HG03565 (cell line): ENCODE results near the gene SH3PXD2A.

Source experiments
- ATAC-seq: cut with Tn5 transposase; IDR thresholded peaks from one replicate; pipeline ENCODE4 v1.9.1; 2021; ENCODE audit warnings: mild to moderate bottlenecking, moderate library complexity; ENCODE audit not compliant: unreplicated experiment

Gene SH3PXD2A

GRCh38 chr10:103653581-103654037, 201.8 kb downstream of the SH3PXD2A start:
- ATAC-seq = no peak

- ATAC-seq = no peak
Observed at GRCh38 chr10:103652599-103653281, 202.6 kb downstream of the SH3PXD2A start.

GRCh38 chr10:103651783-103652476, 203.4 kb downstream of the SH3PXD2A start:
- ATAC-seq = no peak

GRCh38 chr10:103651333-103651732, 204.0 kb downstream of the SH3PXD2A start:
- ATAC-seq = no peak

- no peak for ATAC-seq
Observed at GRCh38 chr10:103649654-103650423, 205.5 kb downstream of the SH3PXD2A start.

GRCh38 chr10:103648636-103649532, 206.5 kb downstream of the SH3PXD2A start:
- ATAC-seq = no peak

GRCh38 chr10:103648251-103648635, 207.1 kb downstream of the SH3PXD2A start:
- ATAC-seq = no peak

- no peak for ATAC-seq
Observed at GRCh38 chr10:103646304-103646703, 209.1 kb downstream of the SH3PXD2A start.

- ATAC-seq = no peak
Observed at GRCh38 chr10:103645141-103646054, 210.0 kb downstream of the SH3PXD2A start.

- ATAC-seq = no peak
Observed at GRCh38 chr10:103643381-103643780, 212.0 kb downstream of the SH3PXD2A start.

- ATAC-seq = no peak
Observed at GRCh38 chr10:103641326-103641725, 214.1 kb downstream of the SH3PXD2A start.

- no peak for ATAC-seq
Observed at GRCh38 chr10:103640436-103641181, 214.8 kb downstream of the SH3PXD2A start.

- ATAC-seq = no peak
Observed at GRCh38 chr10:103638948-103639347, 216.4 kb downstream of the SH3PXD2A start.

- no peak for ATAC-seq
Observed at GRCh38 chr10:103637927-103638557, 217.3 kb downstream of the SH3PXD2A start.

- no peak for ATAC-seq
Observed at GRCh38 chr10:103637011-103637410, 218.4 kb downstream of the SH3PXD2A start.

- no peak for ATAC-seq
Observed at GRCh38 chr10:103636492-103636891, 218.9 kb downstream of the SH3PXD2A start.

- no peak for ATAC-seq
Observed at GRCh38 chr10:103635580-103635979, 219.8 kb downstream of the SH3PXD2A start.

GRCh38 chr10:103633846-103634245, 221.5 kb downstream of the SH3PXD2A start:
- no peak for ATAC-seq
